Measurements from ENCODE around the gene HAL. TPM values are rescaled to one million over a fixed set of nuclear protein-coding genes. Genes with fewer than 3 reads are reported as not detected.

HAL gene
- total and polyA plus RNA-seq, 2 of the 4 experiments (the other 2 are of a cell fraction), result under 0.01 to 0.02 TPM

GRCh38 chr12:96014943-96015599 lies 18.9 kb upstream of the HAL start:
- H2BK15ac ChIP-seq (ENCODE audit: low read depth, low read length), result no peak overlapping the region
- H2AFZ ChIP-seq (replicated peaks; ENCODE audit: low read length, poor library complexity), result no peak overlapping the region
- no peak overlapping the region for H4K91ac ChIP-seq (ENCODE audit: insufficient read depth, low read depth, low read length)
- no peak overlapping the region for H3K4ac ChIP-seq (ENCODE audit: low read depth, low read length)
- H3K4me3 ChIP-seq (ENCODE audit: insufficient read depth, low read depth, low read length), result no peak overlapping the region
- no peaks in the 10 kb centered on the region for H4K20me1 ChIP-seq (ENCODE audit: insufficient read depth, low read length)
- H4K5ac ChIP-seq (ENCODE audit: low read depth, low read length), result no peak overlapping the region
- no peak overlapping the region for H2BK5ac ChIP-seq (ENCODE audit: low read depth, low read length, poor library complexity, severe bottlenecking)
- no peaks in the 10 kb centered on the region for H3K27me3 ChIP-seq (ENCODE audit: control insufficient read depth, insufficient read depth, low read length)
- no peak overlapping the region for H2AK9ac ChIP-seq (replicated peaks; ENCODE audit: low read depth, low read length, poor library complexity)
- H3K14ac ChIP-seq (replicated peaks; ENCODE audit: low read depth, low read length), result no peak overlapping the region
- H3K4me2 ChIP-seq (ENCODE audit: low read depth, low read length), result no peak overlapping the region
- TF ChIP-seq CEBPB (IDR thresholded peaks at IDR 0.05; ENCODE audit: low read depth, low read length), result no peak
- peak; percentile 99 for TF ChIP-seq MAFK (IDR thresholded peaks at IDR 0.05; ENCODE audit: low read depth, low read length)
- TF ChIP-seq FOS (IDR thresholded peaks at IDR 0.05; ENCODE audit: low read depth, low read length), result no peak
- H3K9ac ChIP-seq (ENCODE audit: low read depth, low read length), result no peak overlapping the region
- no peak overlapping the region for H3K18ac ChIP-seq (ENCODE audit: low read depth, low read length)
- no peaks in the 10 kb centered on the region for H3K9me3 ChIP-seq (ENCODE audit: control insufficient read depth, insufficient read depth, low read length)
- H3K9me1 ChIP-seq (ENCODE audit: insufficient read depth, low read length), result peaks cover 4% of the 10 kb centered on the region; the same call in 1 of the 2 replicates
- in situ Hi-C loops (cut with MboI; ENCODE audit: low sequenced_read_pairs), result no loop called here
- DNase-seq (peak; percentile 5), ATAC-seq (ENCODE audit: low read depth) (no peak)
- H2BK20ac ChIP-seq (ENCODE audit: low read depth, low read length), result no peak overlapping the region
- POLR2A ChIA-PET (ENCODE audit: unreplicated experiment), result no interaction called here
- no CpG with 5 or more reads among the region's 3 CpGs for WGBS, 2 experiments (ENCODE audit: extremely low coverage in 2 of 2, insufficient read length in 1 of 2)
- no TSS peak for BruUV-seq (replicated peaks)
- no peak overlapping the region for H4K8ac ChIP-seq (ENCODE audit: low read depth in 2 of 2, low read length in 2 of 2)
- intact Hi-C loops (cut with micrococcal nuclease), result loop anchor here (2.0 kb wide), 1 partner anchor 502 kb away; no protein-coding TSS in a partner anchor
- peaks cover 19% of the 10 kb centered on the region for H3K36me3 ChIP-seq (ENCODE audit: control insufficient read depth, insufficient read depth, low read length)
- no peaks in the 10 kb centered on the region for H3K4me1 ChIP-seq (ENCODE audit: control insufficient read depth, insufficient read depth, low read length)
- CTCF ChIA-PET, result interaction anchor here (0.9 kb wide), 1 partner anchor 97 kb away, joined by 3 read pairs; no protein-coding TSS in a partner anchor
- dilution Hi-C loops (cut with HindIII; ENCODE audit: low sequenced_read_pairs, unreplicated experiment), result no loop called here
- H2BK120ac ChIP-seq (ENCODE audit: low read depth, low read length), result no peak overlapping the region
- H2AK5ac ChIP-seq (ENCODE audit: low read depth, low read length), result no peak overlapping the region
- no peak overlapping the region for H3K27ac ChIP-seq (ENCODE audit: insufficient read depth, low read length)
- H3K56ac ChIP-seq (ENCODE audit: extremely low read depth, insufficient read depth, low read length), result no peak overlapping the region
- H3K23ac ChIP-seq (ENCODE audit: low read depth, low read length), result no peak overlapping the region
- no peaks in the 10 kb centered on the region for H3K79me1 ChIP-seq (ENCODE audit: low read depth in 1 of 2, low read length in 2 of 2)
